Measurements from ENCODE around the gene ZNF8. TPM values are rescaled to one million over a fixed set of nuclear protein-coding genes. Genes with fewer than 3 reads are reported as not detected.
"Not testable (repeated sequence)": the region's sequence is repeated elsewhere in the genome, so short reads cannot be mapped to it uniquely, and the experiment has no call there.

The ZNF8 gene
- total RNA-seq, 2 experiments from 2014 or later = 7.1 to 7.8 TPM

- POLR2A ChIA-PET = no interaction called here
- CTCF ChIA-PET (ENCODE audit: unreplicated experiment) = interaction anchor here (0.6 kb wide), 1 partner anchor 134 kb away, joined by 6 read pairs; no protein-coding TSS in a partner anchor
- TF ChIP-seq EZH2phosphoT487 (IDR thresholded peaks at IDR 0.05; ENCODE audit: borderline replicate concordance, low read depth, low read length) = no peak
- TF ChIP-seq CTCF (conservative IDR thresholded peaks at IDR 0.05; ENCODE audit: low read length) = no peak
- Histone ChIP-seq H3K9me2 (ENCODE audit: insufficient read depth, low read length) (no peaks in the 10 kb centered on the region), H3K27ac (ENCODE audit: low read depth, low read length, poor library complexity, severe bottlenecking) (no peak overlapping the region), H3K4me1 (ENCODE audit: insufficient read depth, low read length, poor library complexity, severe bottlenecking) (peaks cover 18% of the 10 kb centered on the region), H4K20me1 (ENCODE audit: insufficient read depth, low read length) (peaks cover 4% of the 10 kb centered on the region; the same call in 1 of the 2 replicates), H2AFZ (ENCODE audit: low read length) (no peak overlapping the region), H3K79me2 (ENCODE audit: insufficient read depth, low read depth, low read length) (peaks cover 11% of the 10 kb centered on the region), H3K4me3 (ENCODE audit: low read depth, low read length, poor library complexity, severe bottlenecking) (no peak overlapping the region), H3K4me2 (ENCODE audit: low read length) (peak overlapping the region; percentile 27; the same call in 1 of the 2 replicates), H3K9me3 (ENCODE audit: low read length) (no peaks in the 10 kb centered on the region), H3K36me3 (ENCODE audit: insufficient read depth, low read length) (0 out of 2 replicates have a peak, but pooled peaks cover 4% of the 10 kb centered on the region)
- intact Hi-C loops (cut with micrococcal nuclease; ENCODE audit: unreplicated experiment) = loop anchor here (5.0 kb wide), 1 partner anchor 132 kb away; the partner anchor contains the start of gene ZNF446
- DNase-seq (ENCODE audit: low spot score) = no peak
- no TSS peak for BruUV-seq (replicated peaks)
Measured at GRCh38 chr19:58345558-58345957, 66.8 kb downstream of the ZNF8 start.

DNA sequence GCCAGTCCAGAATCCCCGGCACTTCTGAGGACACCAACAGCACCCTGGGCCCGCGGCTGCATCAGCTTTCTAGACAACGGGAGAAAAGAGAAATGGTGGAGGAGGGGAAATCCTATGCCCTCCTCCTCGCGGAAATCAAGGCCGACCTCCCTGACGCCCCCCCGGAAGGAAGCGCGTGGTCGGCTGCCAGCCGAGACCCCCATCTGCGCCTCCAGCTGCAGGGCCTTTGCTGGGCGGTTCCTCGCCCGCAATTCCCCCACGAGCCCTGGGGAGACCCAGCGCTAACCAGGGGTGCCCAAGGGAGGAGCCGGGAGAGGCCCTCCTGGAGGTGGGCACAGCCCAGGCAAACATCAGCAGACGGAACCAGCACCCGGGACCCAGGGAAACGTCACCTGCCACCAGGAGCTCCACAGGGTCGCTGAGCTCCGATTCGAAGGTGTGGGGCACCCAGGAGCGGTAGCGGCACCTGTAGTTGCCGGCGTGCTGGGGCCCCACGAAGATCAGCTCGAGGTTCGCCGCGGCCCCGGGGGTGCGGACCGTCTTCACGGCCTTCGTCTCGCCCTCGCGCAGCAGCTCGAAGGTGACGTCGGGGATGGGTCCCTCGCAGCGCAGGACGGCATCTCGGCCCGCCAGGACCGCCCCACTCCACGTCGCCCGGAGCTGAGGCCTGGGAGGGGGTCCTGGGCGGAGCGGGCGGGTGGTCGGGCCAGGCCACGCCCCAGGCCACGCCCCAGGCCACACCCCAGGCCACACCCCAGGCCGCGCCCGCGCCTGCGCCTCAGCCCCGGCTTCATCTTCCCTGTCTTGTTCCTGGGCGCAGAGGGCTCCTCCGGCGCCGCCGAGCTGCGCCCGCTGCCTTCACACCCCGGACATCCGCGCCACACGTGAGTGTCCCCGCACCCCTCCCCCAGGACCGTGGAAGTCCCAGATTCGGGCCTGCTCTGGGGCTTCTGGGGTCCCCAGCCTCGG, 68.5 kb downstream of the ZNF8 start:
- Histone ChIP-seq H3K9me2 (ENCODE audit: insufficient read depth, low read length) (no peaks in the 10 kb centered on the region), H2AFZ (ENCODE audit: low read length) (peak overlapping the region; percentile 90), H3K36me3 (ENCODE audit: insufficient read depth, low read length) (0 out of 2 replicates have a peak, but pooled peaks cover 4% of the 10 kb centered on the region), H3K9me3 (ENCODE audit: low read length) (no peaks in the 10 kb centered on the region), H3K4me2 (ENCODE audit: low read length) (peak overlapping the region; percentile 100), H3K4me1 (ENCODE audit: insufficient read depth, low read length, poor library complexity, severe bottlenecking) (peaks cover 18% of the 10 kb centered on the region), H3K79me2 (ENCODE audit: insufficient read depth, low read depth, low read length) (peaks cover 11% of the 10 kb centered on the region), H4K20me1 (ENCODE audit: insufficient read depth, low read length) (peaks cover 4% of the 10 kb centered on the region; the same call in 1 of the 2 replicates), H3K27ac (ENCODE audit: low read depth, low read length, poor library complexity, severe bottlenecking) (peak overlapping the region; percentile 44), H3K4me3 (ENCODE audit: low read depth, low read length, poor library complexity, severe bottlenecking) (peak overlapping the region; percentile 79)
- DNase-seq (ENCODE audit: low spot score) = peak; percentile 89
- CTCF ChIA-PET (ENCODE audit: unreplicated experiment) = no interaction called here
- TF ChIP-seq EZH2phosphoT487 (IDR thresholded peaks at IDR 0.05; ENCODE audit: borderline replicate concordance, low read depth, low read length) = no peak
- TF ChIP-seq CTCF (conservative IDR thresholded peaks at IDR 0.05; ENCODE audit: low read length) = no peak
- POLR2A ChIA-PET = interaction anchor here (0.9 to 2.6 kb wide), 2 partner anchors 16 to 33 kb away, joined by 4 to 21 read pairs; partner anchors contain the start of gene ZNF497
- intact Hi-C loops (cut with micrococcal nuclease; ENCODE audit: unreplicated experiment) = loop anchor here (2.0 to 5.0 kb wide), 3 partner anchors 20 to 130 kb away; partner anchors contain the start of genes ZNF446, ZNF8 and ZSCAN22
- BruUV-seq (replicated peaks) = TSS peak; percentile 93

- Histone ChIP-seq H3K4me1 (ENCODE audit: insufficient read depth, low read length, poor library complexity, severe bottlenecking) (peaks cover 18% of the 10 kb centered on the region), H3K27ac (ENCODE audit: low read depth, low read length, poor library complexity, severe bottlenecking) (peak overlapping the region; percentile 44), H3K4me3 (ENCODE audit: low read depth, low read length, poor library complexity, severe bottlenecking) (peak overlapping the region; percentile 79), H3K4me2 (ENCODE audit: low read length) (peak overlapping the region; percentile 100), H3K79me2 (ENCODE audit: insufficient read depth, low read depth, low read length) (peaks cover 11% of the 10 kb centered on the region), H2AFZ (ENCODE audit: low read length) (peak overlapping the region; percentile 68)
- POLR2A ChIA-PET = interaction anchor here (0.9 to 2.6 kb wide), 3 partner anchors 13 to 32 kb away, joined by 3 to 21 read pairs (median 4); partner anchors contain the start of gene ZNF497
- H4K20me1 ChIP-seq (ENCODE audit: insufficient read depth, low read length); H3K36me3 ChIP-seq (ENCODE audit: insufficient read depth, low read length); DNase-seq (ENCODE audit: low spot score); CTCF ChIA-PET (ENCODE audit: unreplicated experiment); H3K9me3 ChIP-seq (ENCODE audit: low read length); H3K9me2 ChIP-seq (ENCODE audit: insufficient read depth, low read length); BruUV-seq (replicated peaks): not testable (repeated sequence)
- intact Hi-C loops (cut with micrococcal nuclease; ENCODE audit: unreplicated experiment) = loop anchor here (5.0 kb wide), 1 partner anchor 129 kb away; the partner anchor contains the start of gene ZNF446
Measured at GRCh38 chr19:58348080-58348479, 69.3 kb downstream of the ZNF8 start.
